Measurements from ENCODE around the gene OGFOD3.

GRCh38 chr17:82358465-82359350, 59.7 kb downstream of the OGFOD3 start, which contains the start of gene TEX19:
- TF ChIP-seq CTCF (IDR thresholded peaks at IDR 0.05 in 2 of 3, conservative IDR thresholded peaks at IDR 0.05 in 1 of 3; ENCODE audit: insufficient read depth in 2 of 3, low read depth in 1 of 3, low read length in 3 of 3) (peak in 2 of 3 experiments; percentile 14 to 35; a peak in 3 of 6 replicates), FOXP4 (CRISPR knock-in tag; IDR thresholded peaks at IDR 0.05; ENCODE audit: borderline replicate concordance) (0 out of 2 replicates have a peak, but pooled peaks have one; percentile 38), EP300 (IDR thresholded peaks at IDR 0.05; ENCODE audit: low read length) (no peak), GABPB2 (CRISPR knock-in tag; conservative IDR thresholded peaks at IDR 0.05) (no peak), CREM (IDR thresholded peaks at IDR 0.05; ENCODE audit: low read depth) (peak; percentile 14; the same call in 1 of the 2 replicates), ZBTB8A (IDR thresholded peaks at IDR 0.05; ENCODE audit: partially characterized antibody) (no peak), EZH2 (IDR thresholded peaks at IDR 0.05; ENCODE audit: borderline replicate concordance, low read depth, low read length) (no peak), HDAC6 (IDR thresholded peaks at IDR 0.05; ENCODE audit: low read depth, low read length) (no peak), SLC30A9 (CRISPR knock-in tag; IDR thresholded peaks at IDR 0.05) (no peak)
